NB4 (cell line): ENCODE measurements around the gene ZNF611.

Source experiments
- MAX ChIP-seq: IDR thresholded peaks from 2 replicates; pipeline ENCODE4 v1.6.1; 2011; ENCODE audit warnings: low read depth, low read length
- MYC ChIP-seq: IDR thresholded peaks from 2 replicates; pipeline ENCODE4 v1.6.1; 2011; ENCODE audit warnings: low read depth, low read length
- POLR2A ChIP-seq: IDR thresholded peaks from 2 replicates; pipeline ENCODE4 v1.6.1; 2011; ENCODE audit warnings: mild to moderate bottlenecking; ENCODE audit not compliant: insufficient read length; ENCODE audit errors: extremely low read depth
- TF ChIP-seq, protein P1 (sequence below): IDR thresholded peaks from one replicate; pipeline ENCODE4 v1.5.1; 2012; ENCODE audit warnings: low read depth, low read length

GRCh38 chr19:52653161-52653560 is 81.7 kb downstream of the ZNF611 start:
- TF ChIP-seq POLR2A (no peak), MAX (no peak), MYC (no peak)
- TF ChIP-seq, protein P1, sequence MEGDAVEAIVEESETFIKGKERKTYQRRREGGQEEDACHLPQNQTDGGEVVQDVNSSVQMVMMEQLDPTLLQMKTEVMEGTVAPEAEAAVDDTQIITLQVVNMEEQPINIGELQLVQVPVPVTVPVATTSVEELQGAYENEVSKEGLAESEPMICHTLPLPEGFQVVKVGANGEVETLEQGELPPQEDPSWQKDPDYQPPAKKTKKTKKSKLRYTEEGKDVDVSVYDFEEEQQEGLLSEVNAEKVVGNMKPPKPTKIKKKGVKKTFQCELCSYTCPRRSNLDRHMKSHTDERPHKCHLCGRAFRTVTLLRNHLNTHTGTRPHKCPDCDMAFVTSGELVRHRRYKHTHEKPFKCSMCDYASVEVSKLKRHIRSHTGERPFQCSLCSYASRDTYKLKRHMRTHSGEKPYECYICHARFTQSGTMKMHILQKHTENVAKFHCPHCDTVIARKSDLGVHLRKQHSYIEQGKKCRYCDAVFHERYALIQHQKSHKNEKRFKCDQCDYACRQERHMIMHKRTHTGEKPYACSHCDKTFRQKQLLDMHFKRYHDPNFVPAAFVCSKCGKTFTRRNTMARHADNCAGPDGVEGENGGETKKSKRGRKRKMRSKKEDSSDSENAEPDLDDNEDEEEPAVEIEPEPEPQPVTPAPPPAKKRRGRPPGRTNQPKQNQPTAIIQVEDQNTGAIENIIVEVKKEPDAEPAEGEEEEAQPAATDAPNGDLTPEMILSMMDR, result no peak
